GM19099 (cell line): ENCODE measurements around the gene GOLPH3.
A peak's percentile ranks its signal among the peaks of the same experiment; 100 is the strongest.

Experiments used
- POLR2A ChIP-seq: IDR thresholded peaks from 3 replicates; pipeline ENCODE4 v1.6.1; 2011; ENCODE audit warnings: low read depth; ENCODE audit not compliant: insufficient read length; ENCODE audit errors: extremely low read depth

Gene GOLPH3

DNA sequence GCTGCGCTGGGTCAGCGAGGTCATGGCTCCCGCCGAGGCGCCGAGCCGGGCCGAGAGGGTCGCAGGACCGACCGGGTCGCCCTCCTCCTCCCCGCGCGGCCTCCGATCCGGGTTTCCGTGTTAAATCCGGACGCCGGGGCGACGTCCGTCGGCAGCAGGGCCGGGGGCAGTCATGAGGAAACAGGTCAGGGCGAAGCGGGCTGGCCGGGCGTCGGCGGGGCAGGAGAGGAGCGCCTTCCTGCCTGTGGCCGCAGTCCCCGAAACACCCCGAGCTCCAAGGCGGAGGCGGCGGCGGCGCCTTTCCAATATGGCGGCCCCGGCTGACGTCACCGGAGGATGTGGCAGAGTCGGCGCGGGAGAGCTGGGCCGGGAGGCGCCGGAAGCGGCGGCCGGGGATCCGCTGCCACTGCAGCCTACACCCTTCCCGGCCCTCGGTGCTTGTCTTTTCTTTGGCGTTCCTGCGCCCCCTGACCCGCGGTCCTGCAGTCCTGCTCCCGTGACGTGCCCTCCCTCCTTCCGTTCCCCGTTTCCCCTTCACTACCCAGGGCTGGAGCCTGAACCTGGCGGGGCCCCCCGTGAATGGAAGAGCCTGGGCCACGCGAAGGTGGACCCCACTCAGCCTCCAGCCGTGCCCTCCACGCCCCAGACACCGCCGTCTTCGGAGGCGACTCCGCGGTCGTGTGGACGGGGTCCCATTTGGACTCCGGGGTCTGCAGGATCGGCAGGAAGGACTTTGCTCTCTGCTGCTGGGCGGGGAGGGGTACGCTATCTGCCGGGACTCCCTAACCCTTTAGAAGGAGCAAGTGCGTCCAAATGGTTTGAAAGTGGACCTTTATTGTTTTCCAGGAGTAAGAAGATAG, at the start of gene GOLPH3:
GOLPH3 (minus strand) TSS at position 309 of the 860 bp plus-strand sequence; CDS start at position 24, 285 bp downstream.
- peak; percentile 94 for TF ChIP-seq POLR2A

DNA sequence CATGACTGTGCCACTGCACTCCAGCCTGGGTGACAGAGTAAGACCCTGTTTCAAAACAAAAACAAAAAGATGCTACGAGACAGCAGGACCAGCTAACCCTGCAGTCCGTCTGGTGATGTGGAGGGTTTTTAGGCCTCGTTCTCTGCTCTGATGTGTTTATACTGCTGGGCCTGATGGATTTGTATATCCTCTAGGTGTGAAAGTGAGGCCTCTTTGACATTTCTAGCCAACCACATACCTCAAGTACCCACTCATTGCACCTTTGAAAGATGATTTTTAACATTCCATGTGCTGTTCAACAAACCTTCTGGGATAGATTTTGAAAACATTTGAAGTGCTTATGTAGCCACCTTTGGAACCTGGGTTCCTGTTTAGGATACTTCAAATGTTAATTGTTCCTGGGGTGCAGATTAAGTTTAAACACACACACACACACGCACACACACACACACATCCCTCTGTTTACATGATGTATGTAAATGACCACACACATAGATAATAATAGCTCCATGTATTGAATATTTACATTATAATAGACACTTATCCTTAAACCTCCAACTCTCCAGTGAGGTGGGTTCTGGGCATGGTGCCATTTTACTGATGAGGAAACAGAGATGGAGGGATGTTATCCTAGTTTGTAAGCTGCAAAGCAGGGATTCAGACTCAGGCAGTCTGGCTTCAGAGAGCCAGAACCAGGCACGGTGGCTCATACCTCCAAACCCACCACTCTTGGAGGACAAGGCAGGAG, 48.8 kb upstream of the GOLPH3 start:
- TF ChIP-seq POLR2A, result no peak

DNA sequence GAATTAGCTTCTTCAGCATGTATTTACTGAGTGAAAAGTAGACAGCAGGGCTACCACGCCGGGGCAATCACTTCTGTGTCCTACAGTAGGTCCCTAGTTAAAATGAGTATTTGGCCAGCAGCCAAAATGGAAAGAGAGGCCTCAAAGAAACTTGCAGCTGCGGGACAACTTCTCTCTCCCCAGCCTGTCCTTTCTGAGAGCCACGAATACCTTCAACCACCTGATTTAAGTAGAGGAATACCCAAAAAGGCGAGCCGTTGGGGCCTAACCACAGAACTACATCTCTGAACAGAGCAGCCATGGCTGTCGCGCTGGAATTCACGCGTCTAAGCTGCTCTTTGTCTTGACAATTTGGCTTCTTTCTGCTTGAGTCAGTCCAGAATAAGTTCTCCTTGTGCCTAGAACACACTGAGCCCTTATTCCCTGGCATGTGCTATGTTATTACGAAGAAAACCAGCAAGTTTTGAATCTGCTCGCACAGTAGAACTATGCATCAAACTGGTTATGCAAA, 43.8 kb upstream of the GOLPH3 start:
- TF ChIP-seq POLR2A, result no peak

DNA sequence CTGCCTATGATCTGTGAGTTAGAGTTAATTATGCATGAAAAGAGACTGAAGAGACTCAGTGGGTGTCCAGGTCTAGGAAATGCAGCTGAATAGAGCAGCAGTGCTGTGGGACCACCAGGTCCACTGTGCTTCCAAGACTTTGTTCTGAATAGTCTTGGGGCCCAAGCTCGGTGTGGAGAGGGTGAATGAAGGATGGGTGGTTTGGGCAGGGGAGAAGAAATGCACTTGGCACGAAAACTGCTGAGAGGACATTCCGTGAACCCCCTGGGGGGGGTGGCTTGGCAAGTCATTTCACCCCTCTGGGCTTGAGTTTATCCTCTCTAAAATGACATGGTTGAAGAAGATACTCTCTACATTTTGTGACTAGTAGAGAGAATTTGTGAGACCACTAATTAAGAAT, 36.0 kb upstream of the GOLPH3 start:
- no peak for TF ChIP-seq POLR2A

DNA sequence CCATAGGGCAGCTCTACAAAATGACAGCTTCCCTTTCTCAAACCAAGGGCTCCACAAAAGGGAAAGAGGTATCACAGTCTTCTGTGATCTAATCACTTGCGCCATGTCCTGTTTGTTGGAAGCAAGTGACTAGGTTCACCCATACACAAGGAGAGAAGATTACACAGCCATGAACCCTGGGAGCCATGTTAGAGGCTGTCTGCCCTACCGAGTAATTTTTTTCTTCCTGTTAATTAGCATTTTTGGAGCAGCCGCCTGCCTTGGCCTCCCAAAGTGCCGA, 33.2 kb upstream of the GOLPH3 start:
- no peak for TF ChIP-seq POLR2A

DNA sequence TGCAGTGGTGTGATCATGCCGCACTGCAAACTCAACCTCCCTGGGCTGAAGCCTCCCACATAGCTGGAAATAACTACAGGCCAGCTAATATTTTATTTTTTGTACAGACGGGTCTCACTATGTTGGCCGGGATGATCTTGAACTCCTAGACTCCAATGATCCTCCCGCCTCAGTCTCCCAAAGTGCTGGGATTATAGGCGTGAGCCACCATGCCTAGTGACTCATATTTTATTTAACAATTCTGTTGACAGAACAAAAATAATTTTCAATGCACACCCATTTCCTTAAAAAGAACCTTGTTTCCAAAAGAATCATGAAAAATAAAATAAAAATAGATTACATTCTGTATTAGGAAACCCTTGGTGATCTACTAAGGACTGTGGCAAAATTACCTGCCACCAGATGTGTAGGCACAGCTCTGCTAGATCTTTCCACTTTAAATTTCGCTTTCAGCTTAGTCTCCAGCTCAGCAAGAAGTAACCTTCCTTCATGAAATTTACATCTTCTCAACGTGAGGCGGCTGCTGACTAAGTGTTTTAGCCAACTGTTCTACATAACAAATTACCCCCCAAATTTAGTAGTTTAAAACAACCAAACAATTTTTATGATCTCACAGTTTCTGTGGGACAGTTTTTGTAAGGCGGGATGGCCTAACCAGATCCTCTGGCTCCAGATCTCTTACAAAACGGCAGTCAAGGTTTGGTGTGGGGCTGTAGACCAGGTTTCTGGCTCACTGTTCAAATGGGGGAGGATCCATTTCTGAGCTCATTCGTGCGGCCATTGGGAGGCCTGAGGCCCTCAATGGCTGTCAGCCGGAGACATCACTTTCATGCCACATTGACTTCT, 32.6 kb upstream of the GOLPH3 start:
- TF ChIP-seq POLR2A, result no peak

DNA sequence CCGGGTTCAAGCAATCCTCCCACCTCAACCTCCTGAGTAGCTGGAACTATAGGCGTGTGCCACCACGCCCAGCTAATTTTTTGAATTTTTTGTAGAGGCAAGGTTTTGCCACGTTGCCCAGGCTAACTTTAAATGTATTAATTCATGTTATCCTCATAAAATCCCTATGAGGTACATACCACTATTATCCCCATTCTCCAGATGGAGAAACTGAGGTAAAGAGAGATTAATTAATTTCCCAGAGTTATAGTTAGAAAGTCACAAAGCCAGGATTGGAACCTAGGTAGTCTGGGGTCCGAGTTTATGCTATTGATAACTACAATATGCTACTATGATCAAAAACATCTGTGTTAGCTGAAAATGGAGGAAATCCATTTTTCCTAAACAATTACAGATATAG, 31.9 kb upstream of the GOLPH3 start:
- no peak for TF ChIP-seq POLR2A

DNA sequence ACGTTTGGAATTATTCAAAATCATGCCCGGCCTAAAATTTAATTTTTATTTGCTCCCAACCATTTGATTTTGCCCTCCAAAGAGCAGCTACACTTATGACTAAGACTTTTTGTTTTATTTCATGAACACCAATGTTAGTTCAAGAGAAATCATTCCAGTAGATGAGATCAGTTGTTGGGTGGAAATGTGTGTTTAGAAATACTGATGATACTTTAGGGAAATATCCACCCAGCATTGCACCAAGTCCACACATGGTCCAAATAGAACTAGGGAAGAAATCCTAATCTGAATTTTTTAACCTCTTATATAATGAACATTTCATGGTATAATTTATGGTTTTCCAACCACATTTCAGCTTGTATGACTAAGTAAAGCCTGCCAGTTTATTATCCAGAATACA, 28.3 kb upstream of the GOLPH3 start:
- no peak for TF ChIP-seq POLR2A

DNA sequence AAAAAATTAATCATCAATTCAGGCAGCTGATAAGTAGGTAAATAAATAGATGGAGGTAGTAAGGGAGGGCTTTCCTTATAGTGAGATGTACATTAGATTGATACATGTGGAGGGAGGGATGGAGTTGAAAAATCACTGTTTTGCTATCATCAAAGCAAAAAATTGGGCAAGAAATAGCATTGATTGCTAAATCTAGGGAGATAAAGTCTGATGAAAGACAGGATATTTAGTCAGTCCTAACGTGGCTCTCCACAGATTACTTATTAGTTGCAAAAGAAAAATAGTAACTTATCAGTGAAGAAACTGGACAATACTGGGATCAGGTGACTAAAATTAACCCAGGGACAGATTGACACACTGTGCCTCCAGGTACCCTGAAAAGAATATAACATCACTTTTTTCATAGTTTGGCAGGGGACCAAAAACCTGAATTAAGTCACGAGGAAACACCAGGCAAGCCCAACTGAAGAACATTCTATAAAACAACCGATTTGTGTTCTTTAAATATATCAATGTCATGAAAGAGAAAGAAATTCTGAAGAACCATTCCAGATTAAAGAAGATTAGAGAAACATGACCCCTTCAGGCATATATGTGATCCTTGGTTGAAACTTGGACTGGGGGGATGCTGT, 27.1 kb upstream of the GOLPH3 start:
- no peak for TF ChIP-seq POLR2A

DNA sequence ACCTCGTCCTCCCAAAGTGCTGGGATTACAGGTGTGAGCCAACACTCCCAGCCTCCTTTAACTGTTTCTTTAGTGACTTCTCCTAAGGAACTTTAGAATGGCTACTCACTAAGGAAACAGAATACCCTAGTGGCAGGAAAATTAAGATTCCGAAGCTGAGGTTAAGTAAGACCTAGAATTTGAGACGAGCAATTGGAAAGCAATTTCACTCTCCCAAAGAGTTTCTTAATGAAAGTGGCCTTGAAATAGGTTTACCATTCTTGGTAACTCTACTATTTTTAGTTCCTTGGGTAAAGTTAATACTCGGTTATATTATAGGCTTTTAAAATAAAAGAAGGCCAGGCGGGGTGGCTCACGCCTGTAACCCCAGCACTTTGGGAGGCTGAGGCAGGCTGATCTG, 22.9 kb upstream of the GOLPH3 start:
- TF ChIP-seq POLR2A, result no peak

DNA sequence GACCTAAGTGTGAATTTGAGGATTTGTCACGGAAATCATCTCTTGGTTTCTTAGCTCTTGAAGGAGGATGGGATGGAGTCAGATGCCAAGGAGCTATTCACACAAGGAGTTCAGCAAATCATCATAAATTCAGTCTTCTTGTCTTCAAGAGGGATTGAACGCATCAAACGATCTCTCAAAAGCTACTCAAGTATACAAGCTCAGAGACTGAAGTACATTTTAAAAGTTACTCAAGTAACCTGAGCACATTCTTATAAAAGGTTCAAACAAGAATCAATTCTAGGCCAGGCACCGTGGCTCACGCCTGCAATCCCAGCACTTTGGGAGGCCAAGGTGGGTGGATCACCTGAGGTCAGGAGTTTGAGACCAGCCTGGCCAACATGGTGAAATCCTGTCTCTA, 21.1 kb upstream of the GOLPH3 start:
- TF ChIP-seq POLR2A, result no peak

DNA sequence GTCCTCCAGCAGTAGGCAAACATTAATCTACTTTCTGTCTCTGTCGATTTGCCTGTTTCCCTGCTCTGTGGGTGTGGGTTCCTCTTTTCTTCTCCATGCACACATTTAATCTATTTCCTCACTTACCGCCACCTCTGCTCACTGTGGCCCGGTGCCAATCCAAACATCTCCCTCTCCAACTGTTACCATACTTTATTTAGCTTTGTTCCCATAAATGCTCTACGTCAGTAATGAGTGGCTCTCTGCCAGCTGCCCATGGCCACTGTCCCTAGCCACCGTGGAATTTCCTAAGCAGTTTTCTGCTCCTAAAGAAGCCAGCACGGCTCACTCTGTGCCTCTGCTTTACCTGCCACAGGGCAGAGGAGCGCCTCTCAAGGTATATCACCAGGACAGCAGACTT, 19.5 kb upstream of the GOLPH3 start:
- TF ChIP-seq POLR2A, result no peak

DNA sequence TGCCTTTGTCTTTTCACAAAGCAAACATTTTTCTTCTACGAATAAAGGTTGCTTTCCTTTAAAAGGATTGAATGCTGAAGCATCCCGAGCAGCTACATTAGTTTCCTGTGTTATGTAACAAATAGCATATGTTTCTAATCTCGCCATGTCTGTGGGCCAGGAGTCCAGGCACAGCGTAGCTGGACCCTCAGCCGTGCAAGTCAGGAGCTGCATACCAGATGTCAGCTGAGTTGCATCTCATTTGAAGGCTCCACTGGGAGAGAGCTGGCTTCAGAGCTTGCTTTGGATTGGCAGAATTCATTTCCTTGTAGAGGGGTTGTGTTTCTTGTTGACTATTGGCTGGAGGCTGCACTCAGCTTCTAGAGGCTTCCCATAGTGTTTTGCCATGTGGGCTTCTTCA, 16.0 kb upstream of the GOLPH3 start:
- no peak for TF ChIP-seq POLR2A

DNA sequence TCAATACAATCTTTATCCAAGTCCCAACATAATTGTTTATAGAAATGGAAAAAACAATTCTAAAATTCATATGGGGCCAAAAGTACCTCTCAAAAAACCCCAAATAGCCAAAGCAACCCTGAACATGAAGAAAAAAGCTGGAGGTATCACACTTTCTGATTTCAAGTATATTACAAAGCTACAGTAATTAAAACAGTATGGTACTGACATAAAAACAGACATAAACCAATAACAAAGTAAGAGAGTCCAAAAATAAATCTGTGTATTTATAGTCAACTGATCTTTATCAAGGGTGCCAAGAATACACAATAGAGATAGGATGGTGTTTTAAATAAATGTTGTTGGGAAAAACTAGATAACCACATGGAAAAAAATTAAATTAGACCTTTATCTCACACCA, 13.6 kb upstream of the GOLPH3 start:
- TF ChIP-seq POLR2A, result no peak
